Liver (tissue), 9 donors: ENCODE data around the gene COP1. TPM values are rescaled to one million over a fixed set of nuclear protein-coding genes. Genes with fewer than 3 reads are reported as not detected.

ENCODE experiments used
- DNase-seq: peaks from one replicate; pipeline ENCODE4 v3.0.0-alpha.2; 2017; ENCODE audit warnings: low spot score
- H3K27ac ChIP-seq, 2 donors: one replicate each; pipeline ENCODE4 v1.7.0; 2013; ENCODE audit warnings: inconsistent platforms in 2 of 2, low read length in 2 of 2, control low read depth in 1 of 2, low read depth in 1 of 2, mild to moderate bottlenecking in 1 of 2
- H3K27me3 ChIP-seq, 4 donors: one replicate each; pipeline versions ENCODE4 v1.6.1 to v1.7.0; 2013; ENCODE audit warnings: low read length in 3 of 4, inconsistent platforms in 1 of 4, mild to moderate bottlenecking in 1 of 4, moderate library complexity in 1 of 4; ENCODE audit not compliant: control insufficient read depth in 4 of 4, insufficient read depth in 4 of 4
- H3K36me3 ChIP-seq, 4 donors: one replicate each; pipeline versions ENCODE4 v1.6.1 to v1.7.0; 2013; ENCODE audit warnings: low read length in 3 of 4, mild to moderate bottlenecking in 3 of 4, low read depth in 1 of 4, moderate library complexity in 1 of 4; ENCODE audit not compliant: control insufficient read depth in 4 of 4, insufficient read depth in 3 of 4
- H3K4me1 ChIP-seq, 4 donors: one replicate each; pipeline versions ENCODE4 v1.6.1 to v1.7.0; 2013; ENCODE audit warnings: low read length in 3 of 4, mild to moderate bottlenecking in 3 of 4, moderate library complexity in 1 of 4; ENCODE audit not compliant: control insufficient read depth in 4 of 4, insufficient read depth in 4 of 4
- H3K4me3 ChIP-seq, 3 donors: one replicate each; pipeline versions ENCODE4 v1.6.1 to v1.7.0; 2013; ENCODE audit warnings: low read length in 3 of 3, control low read depth in 1 of 3, low read depth in 1 of 3, mild to moderate bottlenecking in 1 of 3
- H3K9ac ChIP-seq, 2 donors: one replicate each; pipeline ENCODE4 v1.7.0; 2013; ENCODE audit warnings: low read length in 2 of 2, mild to moderate bottlenecking in 2 of 2, moderate library complexity in 2 of 2, control low read depth in 1 of 2, low read depth in 1 of 2
- H3K9me3 ChIP-seq, 4 donors: one replicate each; pipeline versions ENCODE4 v1.6.1 to v1.7.0; 2013; ENCODE audit warnings: low read length in 3 of 4; ENCODE audit not compliant: control insufficient read depth in 4 of 4
- EGR1 ChIP-seq, 2 donors: IDR thresholded peaks; 2 replicates each; pipeline ENCODE4 v1.6.1; 2016 to 2018; ENCODE audit warnings: antibody characterized with exemption in 2 of 2, low read depth in 2 of 2
- FOXA1 ChIP-seq: IDR thresholded peaks from 2 replicates; pipeline ENCODE4 v1.6.1; 2016; ENCODE audit warnings: antibody characterized with exemption
- FOXA2 ChIP-seq: IDR thresholded peaks from 2 replicates; pipeline ENCODE4 v1.6.1; 2016; ENCODE audit warnings: antibody characterized with exemption
- GABPA ChIP-seq, 2 donors: IDR thresholded peaks in 1 of 2; conservative IDR thresholded peaks in 1 of 2; 2 replicates each; pipeline ENCODE4 v1.6.1; 2016; ENCODE audit warnings: antibody characterized with exemption in 2 of 2, mild to moderate bottlenecking in 1 of 2, moderate library complexity in 1 of 2
- HNF4A ChIP-seq, 2 donors: conservative IDR thresholded peaks; 2 replicates each; pipeline ENCODE4 v1.6.1; 2016; ENCODE audit warnings: antibody characterized with exemption in 2 of 2, mild to moderate bottlenecking in 2 of 2
- HNF4G ChIP-seq: IDR thresholded peaks from 2 replicates; pipeline ENCODE4 v1.6.1; 2016; ENCODE audit warnings: antibody characterized with exemption
- JUND ChIP-seq, 2 donors: IDR thresholded peaks; 2 replicates each; pipeline ENCODE4 v1.6.1; 2016; ENCODE audit warnings: antibody characterized with exemption in 2 of 2
- NR2F2 ChIP-seq: IDR thresholded peaks from 2 replicates; pipeline ENCODE4 v1.6.1; 2016; ENCODE audit warnings: antibody characterized with exemption
- RAD21 ChIP-seq, 2 donors: IDR thresholded peaks; 2 replicates each; pipeline ENCODE4 v1.6.1; 2016; ENCODE audit warnings: antibody characterized with exemption in 2 of 2, mild to moderate bottlenecking in 2 of 2
- RXRA ChIP-seq, 2 donors: IDR thresholded peaks; 2 replicates each; pipeline ENCODE4 v1.6.1; 2017 to 2018; ENCODE audit warnings: antibody characterized with exemption in 2 of 2, mild to moderate bottlenecking in 1 of 2
- SP1 ChIP-seq: IDR thresholded peaks from 2 replicates; pipeline ENCODE4 v1.6.1; 2018; ENCODE audit warnings: antibody characterized with exemption, mild to moderate bottlenecking
- TAF1 ChIP-seq: conservative IDR thresholded peaks from 2 replicates; pipeline ENCODE4 v1.6.1; 2016; ENCODE audit warnings: antibody characterized with exemption, mild to moderate bottlenecking
- YY1 ChIP-seq: IDR thresholded peaks from 2 replicates; pipeline ENCODE4 v1.6.1; 2016; ENCODE audit warnings: antibody characterized with exemption, mild to moderate bottlenecking
- WGBS: extraction: QIAGEN DNeasy Blood & Tissue Kit; methylation state at CpG from one replicate; pipeline ENCODE4 v1.1.7; 2013; 5-methylcytosine and 5-hydroxymethylcytosine counted together
- polyA plus RNA-seq, 2 donors: library from polyadenylated mRNA; stranded (reverse) in 1 of 2; unstranded in 1 of 2; fragments of 200-250 nt in 1 of 2; fragments of >200 nt in 1 of 2; fragmentation: Nextera tagmentation in 1 of 2; extraction: Ambion mirVana in 1 of 2; gene quantifications; one replicate each; pipeline versions ENCODE4 v1.2.1 to v1.2.3, GENCODE V29; 2013 to 2015
- total RNA-seq, 2 donors: library from RNA; depleted of rRNA; stranded (reverse); fragments of >200 nt; gene quantifications; one replicate each; pipeline ENCODE4 v1.2.3, GENCODE V29; 2014
- TF ChIP-seq, protein P1 (sequence below): IDR thresholded peaks from 2 replicates; pipeline ENCODE4 v1.6.1; 2016; ENCODE audit warnings: antibody characterized with exemption
- TF ChIP-seq, protein P2 (sequence below): IDR thresholded peaks from 2 replicates; pipeline ENCODE4 v1.6.1; 2016; ENCODE audit warnings: antibody characterized with exemption
- TF ChIP-seq, protein P3 (sequence below): fragments of 150-350 bp; IDR thresholded peaks from 2 replicates; pipeline ENCODE4 v1.5.1; 2017; ENCODE audit warnings: improper control_type of control experiment, low read depth, low read length; ENCODE audit not compliant: missing input control
- TF ChIP-seq, protein P4 (sequence below): IDR thresholded peaks from 2 replicates; pipeline ENCODE4 v1.6.1; 2016; ENCODE audit warnings: antibody characterized with exemption, mild to moderate bottlenecking
- TF ChIP-seq, protein P5 (sequence below): IDR thresholded peaks from 2 replicates; pipeline ENCODE4 v1.6.1; 2016; ENCODE audit warnings: antibody characterized with exemption
- donor health status: healthy.
- donor health status: healthy.
- donor health status: healthy.
- donor health status: healthy.
- donor health status: healthy.

The COP1 gene
- total and polyA plus RNA-seq, 4 donors: 14.7 to 35.7 (median 22.5) TPM

DNA sequence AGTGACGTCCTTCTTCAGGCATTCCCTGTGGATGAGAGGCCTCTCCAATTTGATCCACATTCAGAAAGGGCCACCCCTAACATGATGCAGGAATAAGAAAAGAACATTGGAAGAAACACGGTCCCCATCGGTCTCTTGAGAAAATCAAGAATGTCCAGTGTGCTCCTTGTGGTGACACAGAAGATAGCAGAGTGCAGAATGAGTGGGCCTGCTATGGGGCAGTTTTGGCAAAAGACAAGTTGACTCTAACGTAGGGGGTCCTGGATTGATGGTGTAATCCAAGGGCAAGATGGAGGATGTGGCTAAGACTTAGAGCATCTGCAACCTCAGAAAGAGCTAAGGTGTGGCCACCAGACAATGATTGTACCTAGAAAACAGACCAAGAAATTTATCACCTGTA lies 45.1 kb upstream of the COP1 start:
- H3K27ac ChIP-seq: no peak overlapping the region
- H3K9ac ChIP-seq: no peak overlapping the region
- WGBS: 93% methylated on average over 4 of the region's 4 CpGs
- H3K9me3 ChIP-seq: no peaks in the 10 kb centered on the region
- no peaks in the 10 kb centered on the region for H3K27me3 ChIP-seq
- H3K4me1 ChIP-seq: no peaks in the 10 kb centered on the region
- no peak for DNase-seq
- no peak for TF ChIP-seq GABPA (IDR thresholded peaks at IDR 0.05 in 1 of 2, conservative IDR thresholded peaks at IDR 0.05 in 1 of 2)
- TF ChIP-seq FOXA1: no peak
- no peak for TF ChIP-seq HNF4A (conservative IDR thresholded peaks at IDR 0.05)
- TF ChIP-seq HNF4G: no peak
- TF ChIP-seq EGR1 (IDR thresholded peaks at IDR 0.05; ENCODE audit: low read depth in 2 of 2): no peak
- no peak for TF ChIP-seq RXRA (IDR thresholded peaks at IDR 0.05)
- TF ChIP-seq, protein P1, sequence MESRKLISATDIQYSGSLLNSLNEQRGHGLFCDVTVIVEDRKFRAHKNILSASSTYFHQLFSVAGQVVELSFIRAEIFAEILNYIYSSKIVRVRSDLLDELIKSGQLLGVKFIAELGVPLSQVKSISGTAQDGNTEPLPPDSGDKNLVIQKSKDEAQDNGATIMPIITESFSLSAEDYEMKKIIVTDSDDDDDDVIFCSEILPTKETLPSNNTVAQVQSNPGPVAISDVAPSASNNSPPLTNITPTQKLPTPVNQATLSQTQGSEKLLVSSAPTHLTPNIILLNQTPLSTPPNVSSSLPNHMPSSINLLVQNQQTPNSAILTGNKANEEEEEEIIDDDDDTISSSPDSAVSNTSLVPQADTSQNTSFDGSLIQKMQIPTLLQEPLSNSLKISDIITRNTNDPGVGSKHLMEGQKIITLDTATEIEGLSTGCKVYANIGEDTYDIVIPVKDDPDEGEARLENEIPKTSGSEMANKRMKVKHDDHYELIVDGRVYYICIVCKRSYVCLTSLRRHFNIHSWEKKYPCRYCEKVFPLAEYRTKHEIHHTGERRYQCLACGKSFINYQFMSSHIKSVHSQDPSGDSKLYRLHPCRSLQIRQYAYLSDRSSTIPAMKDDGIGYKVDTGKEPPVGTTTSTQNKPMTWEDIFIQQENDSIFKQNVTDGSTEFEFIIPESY: no peak
- no peak for TF ChIP-seq NR2F2
- TF ChIP-seq, protein P2, sequence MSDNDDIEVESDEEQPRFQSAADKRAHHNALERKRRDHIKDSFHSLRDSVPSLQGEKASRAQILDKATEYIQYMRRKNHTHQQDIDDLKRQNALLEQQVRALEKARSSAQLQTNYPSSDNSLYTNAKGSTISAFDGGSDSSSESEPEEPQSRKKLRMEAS: no peak
- no peak for TF ChIP-seq FOXA2
- TF ChIP-seq RAD21 (IDR thresholded peaks at IDR 0.05): no peak
- TF ChIP-seq, protein P3, sequence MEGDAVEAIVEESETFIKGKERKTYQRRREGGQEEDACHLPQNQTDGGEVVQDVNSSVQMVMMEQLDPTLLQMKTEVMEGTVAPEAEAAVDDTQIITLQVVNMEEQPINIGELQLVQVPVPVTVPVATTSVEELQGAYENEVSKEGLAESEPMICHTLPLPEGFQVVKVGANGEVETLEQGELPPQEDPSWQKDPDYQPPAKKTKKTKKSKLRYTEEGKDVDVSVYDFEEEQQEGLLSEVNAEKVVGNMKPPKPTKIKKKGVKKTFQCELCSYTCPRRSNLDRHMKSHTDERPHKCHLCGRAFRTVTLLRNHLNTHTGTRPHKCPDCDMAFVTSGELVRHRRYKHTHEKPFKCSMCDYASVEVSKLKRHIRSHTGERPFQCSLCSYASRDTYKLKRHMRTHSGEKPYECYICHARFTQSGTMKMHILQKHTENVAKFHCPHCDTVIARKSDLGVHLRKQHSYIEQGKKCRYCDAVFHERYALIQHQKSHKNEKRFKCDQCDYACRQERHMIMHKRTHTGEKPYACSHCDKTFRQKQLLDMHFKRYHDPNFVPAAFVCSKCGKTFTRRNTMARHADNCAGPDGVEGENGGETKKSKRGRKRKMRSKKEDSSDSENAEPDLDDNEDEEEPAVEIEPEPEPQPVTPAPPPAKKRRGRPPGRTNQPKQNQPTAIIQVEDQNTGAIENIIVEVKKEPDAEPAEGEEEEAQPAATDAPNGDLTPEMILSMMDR: no peak
- TF ChIP-seq, protein P4, sequence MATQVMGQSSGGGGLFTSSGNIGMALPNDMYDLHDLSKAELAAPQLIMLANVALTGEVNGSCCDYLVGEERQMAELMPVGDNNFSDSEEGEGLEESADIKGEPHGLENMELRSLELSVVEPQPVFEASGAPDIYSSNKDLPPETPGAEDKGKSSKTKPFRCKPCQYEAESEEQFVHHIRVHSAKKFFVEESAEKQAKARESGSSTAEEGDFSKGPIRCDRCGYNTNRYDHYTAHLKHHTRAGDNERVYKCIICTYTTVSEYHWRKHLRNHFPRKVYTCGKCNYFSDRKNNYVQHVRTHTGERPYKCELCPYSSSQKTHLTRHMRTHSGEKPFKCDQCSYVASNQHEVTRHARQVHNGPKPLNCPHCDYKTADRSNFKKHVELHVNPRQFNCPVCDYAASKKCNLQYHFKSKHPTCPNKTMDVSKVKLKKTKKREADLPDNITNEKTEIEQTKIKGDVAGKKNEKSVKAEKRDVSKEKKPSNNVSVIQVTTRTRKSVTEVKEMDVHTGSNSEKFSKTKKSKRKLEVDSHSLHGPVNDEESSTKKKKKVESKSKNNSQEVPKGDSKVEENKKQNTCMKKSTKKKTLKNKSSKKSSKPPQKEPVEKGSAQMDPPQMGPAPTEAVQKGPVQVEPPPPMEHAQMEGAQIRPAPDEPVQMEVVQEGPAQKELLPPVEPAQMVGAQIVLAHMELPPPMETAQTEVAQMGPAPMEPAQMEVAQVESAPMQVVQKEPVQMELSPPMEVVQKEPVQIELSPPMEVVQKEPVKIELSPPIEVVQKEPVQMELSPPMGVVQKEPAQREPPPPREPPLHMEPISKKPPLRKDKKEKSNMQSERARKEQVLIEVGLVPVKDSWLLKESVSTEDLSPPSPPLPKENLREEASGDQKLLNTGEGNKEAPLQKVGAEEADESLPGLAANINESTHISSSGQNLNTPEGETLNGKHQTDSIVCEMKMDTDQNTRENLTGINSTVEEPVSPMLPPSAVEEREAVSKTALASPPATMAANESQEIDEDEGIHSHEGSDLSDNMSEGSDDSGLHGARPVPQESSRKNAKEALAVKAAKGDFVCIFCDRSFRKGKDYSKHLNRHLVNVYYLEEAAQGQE: no peak
- TF ChIP-seq JUND (IDR thresholded peaks at IDR 0.05): no peak
- TF ChIP-seq, protein P5, sequence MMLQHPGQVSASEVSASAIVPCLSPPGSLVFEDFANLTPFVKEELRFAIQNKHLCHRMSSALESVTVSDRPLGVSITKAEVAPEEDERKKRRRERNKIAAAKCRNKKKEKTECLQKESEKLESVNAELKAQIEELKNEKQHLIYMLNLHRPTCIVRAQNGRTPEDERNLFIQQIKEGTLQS: no peak
- no peak for TF ChIP-seq SP1
- TF ChIP-seq TAF1: no peak
- TF ChIP-seq YY1: no peak
- H3K36me3 ChIP-seq: no peaks in the 10 kb centered on the region
- no peak overlapping the region for H3K4me3 ChIP-seq

DNA sequence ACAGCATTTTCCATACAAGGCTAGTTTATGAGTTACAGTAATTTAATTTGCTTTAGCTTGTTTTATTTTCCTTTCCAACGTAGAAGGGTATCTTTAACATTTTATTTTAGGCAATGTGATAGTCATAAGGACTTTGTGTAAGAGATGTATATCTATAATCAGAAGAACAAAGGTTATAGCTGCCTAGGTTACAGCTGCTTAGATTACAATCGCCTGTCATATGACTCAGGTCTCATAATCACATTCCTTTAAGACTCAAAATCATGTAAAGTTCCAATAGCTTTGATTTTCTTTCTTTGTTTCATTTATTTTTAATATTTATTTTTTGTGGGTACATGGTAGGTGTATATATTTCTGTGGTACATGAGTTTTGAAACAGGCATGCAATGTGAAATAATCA lies 37.8 kb upstream of the COP1 start:
- H3K4me1 ChIP-seq: no peaks in the 10 kb centered on the region
- H3K27ac ChIP-seq: no peak overlapping the region
- H3K9me3 ChIP-seq: no peaks in the 10 kb centered on the region
- no peaks in the 10 kb centered on the region for H3K36me3 ChIP-seq
- TF ChIP-seq FOXA1: no peak
- no peak for TF ChIP-seq GABPA (IDR thresholded peaks at IDR 0.05 in 1 of 2, conservative IDR thresholded peaks at IDR 0.05 in 1 of 2)
- TF ChIP-seq RXRA (IDR thresholded peaks at IDR 0.05): no peak
- no peak for DNase-seq
- 80% methylated on average over 2 of the region's 2 CpGs for WGBS
- no peaks in the 10 kb centered on the region for H3K27me3 ChIP-seq
- H3K9ac ChIP-seq: no peak overlapping the region
- no peak overlapping the region for H3K4me3 ChIP-seq
